Measurements from ENCODE around the gene SOX18.

Gene SOX18

DNA sequence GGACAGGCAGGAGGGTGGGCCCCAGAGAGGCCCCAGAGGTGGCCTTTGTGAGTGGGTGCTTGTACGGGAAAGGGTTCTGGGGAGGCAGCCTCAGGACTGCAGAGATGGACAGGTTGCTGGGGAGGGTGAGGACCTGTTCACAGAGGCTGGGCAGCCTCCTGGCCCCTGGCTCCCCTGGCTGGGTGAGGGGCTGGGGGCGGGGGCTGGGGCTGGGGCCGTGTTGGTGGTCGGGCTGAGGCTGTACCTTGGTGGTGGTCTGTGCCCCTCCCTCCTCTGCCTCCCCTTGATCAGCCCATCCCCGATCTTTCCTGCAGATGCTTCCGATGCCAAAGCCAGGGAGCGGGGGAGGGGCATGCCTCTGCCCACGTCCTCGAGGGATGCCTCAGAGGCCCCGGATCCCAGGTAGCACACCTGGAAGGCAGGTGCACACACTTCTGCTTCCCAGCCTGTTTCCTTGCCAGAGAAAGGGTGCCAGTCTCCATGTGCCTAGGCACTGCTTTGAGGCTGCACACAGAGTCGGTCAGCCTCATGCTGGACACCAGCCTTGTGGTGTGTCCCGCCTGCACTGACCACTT lies 18.4 kb upstream of the SOX18 start:
- DNase-seq, result no peak

DNA sequence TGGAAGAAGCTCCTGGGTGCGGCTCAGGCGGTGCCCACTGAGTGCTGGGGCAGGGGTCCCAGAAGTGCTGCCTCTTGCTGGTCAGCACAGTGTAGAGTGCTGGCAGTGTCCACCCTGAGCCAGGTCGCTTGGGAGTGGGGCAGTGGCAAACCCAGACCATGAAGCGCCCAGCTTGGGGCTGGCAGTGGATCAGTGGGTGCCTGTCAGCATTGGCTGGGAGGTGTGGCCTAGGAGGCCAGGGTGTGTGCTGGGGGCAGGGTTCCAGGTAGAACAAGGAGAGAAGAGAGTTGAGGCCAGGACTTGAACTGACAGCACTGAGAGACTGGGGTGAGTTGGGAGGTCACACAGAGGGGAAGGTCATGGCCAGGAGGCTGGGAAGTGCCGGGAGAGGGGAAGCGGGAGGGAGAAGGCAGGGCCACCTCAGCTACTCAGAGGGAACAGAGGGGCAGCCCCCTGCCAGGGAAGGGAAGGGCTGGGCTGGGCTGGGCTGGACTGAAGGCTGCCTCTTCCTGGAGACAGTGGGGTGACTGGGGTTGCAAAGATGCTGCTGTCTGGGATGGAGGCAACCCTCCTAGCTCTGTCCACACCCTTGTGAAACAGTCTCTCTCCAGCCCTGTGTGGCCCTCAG lies 17.7 kb upstream of the SOX18 start:
- DNase-seq, result no peak

- no peak for DNase-seq
Observed at GRCh38 chr20:64065974-64066343, 16.5 kb upstream of the SOX18 start.

DNA sequence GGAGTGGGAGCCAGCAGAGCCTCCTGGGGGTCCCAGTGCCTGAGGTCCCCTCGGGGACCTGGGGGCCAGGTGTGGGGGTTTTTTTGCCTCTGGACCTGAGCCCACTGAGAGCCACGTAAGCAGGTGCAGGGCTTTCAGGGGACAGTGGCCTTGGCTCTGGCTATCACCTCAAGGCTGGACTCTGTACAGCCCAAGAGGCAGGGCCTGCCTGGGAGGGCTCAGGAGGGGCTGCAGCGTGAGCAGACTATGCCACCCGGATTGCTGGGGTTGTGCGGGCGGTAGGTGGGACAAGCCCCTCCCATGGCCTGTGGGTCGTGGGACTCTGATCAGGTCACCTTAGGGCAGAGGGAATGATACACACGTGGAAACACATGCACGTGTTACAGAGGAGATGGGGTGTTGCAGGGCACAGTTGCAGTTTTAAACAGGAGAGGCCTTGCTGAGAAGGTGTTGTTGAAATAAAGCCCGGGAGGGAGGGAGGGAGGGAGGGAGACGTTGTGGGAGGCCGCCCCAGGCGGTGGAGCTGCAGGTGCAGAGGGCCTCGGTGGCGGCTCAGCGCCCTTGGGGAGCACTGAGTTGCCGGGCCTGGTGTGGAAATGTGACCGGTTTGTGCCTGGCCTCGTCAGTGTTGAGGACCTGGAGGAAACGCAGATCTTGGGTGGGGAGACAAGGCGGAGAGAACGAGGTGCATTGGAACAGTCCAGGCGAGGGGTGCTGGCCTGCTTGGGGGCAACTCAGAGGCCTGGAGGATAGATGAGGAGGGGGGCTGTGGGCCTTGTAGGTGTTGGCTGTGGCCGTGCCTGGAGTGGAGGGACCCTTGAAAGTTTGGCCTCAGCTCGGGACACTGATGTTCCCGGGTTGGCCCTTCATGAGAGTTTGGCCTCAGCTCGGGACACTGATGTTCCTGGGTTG lies 15.9 kb upstream of the SOX18 start:
- DNase-seq, result no peak

DNA sequence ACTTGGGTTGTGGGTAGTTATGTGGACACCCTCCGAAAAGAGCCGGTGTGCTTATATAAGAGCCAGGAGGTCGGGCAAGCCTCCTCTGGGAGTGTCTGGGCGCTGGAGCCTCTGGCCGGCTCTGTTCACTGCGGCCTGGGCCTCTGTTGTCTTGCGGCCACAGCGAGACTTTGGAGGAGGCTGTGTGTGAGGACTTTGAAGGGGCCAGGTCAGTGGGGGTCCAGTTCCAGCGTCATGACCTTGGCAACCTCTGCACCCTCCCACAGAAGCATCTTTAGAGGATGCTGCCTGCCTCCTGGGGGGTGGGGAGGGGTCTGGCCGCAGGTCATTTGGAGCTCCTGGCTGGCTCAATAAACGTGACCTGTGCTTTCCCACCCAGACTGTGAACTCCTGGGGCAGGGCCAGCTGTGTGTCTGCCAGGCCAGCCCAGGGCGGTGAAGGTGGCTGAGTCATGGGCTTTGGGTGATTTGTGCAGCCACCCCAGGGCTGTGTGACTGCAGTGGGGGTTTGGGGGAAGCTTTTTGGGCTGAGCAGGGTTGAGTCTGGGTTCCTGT lies 14.8 kb upstream of the SOX18 start:
- DNase-seq, result no peak

- no peak for DNase-seq
Observed at GRCh38 chr20:64063389-64064144, 14.1 kb upstream of the SOX18 start.

- peak; percentile 84 to 93 for DNase-seq
Observed at GRCh38 chr20:64062596-64063388, 13.4 kb upstream of the SOX18 start, which contains the start of gene TCEA2. TSS of gene TCEA2 (plus strand) at chr20:64063198. CDS start at chr20:64063313, 115 bp downstream.

- DNase-seq, result no peak
Observed at GRCh38 chr20:64062276-64062595, 12.8 kb upstream of the SOX18 start.

DNA sequence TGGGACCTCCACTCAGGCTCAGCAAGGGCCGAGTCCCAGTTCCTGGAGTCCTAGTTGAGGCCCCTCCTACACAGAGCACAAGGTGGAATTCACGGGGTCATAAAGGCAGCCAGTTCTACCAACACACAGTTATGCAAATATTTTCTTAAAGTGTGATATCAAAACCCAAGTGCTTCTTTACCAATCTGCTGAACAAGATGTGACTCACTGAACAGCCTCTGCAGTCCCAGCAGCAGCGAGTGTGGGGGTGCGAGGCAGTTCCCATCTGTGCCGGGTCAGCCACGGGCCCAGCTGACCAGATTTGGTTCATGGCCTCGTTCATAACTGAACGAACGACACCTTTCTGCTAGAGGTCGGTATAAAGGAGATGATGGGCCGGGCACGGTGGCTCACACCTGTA lies 9.1 kb upstream of the SOX18 start:
- DNase-seq, result no peak

DNA sequence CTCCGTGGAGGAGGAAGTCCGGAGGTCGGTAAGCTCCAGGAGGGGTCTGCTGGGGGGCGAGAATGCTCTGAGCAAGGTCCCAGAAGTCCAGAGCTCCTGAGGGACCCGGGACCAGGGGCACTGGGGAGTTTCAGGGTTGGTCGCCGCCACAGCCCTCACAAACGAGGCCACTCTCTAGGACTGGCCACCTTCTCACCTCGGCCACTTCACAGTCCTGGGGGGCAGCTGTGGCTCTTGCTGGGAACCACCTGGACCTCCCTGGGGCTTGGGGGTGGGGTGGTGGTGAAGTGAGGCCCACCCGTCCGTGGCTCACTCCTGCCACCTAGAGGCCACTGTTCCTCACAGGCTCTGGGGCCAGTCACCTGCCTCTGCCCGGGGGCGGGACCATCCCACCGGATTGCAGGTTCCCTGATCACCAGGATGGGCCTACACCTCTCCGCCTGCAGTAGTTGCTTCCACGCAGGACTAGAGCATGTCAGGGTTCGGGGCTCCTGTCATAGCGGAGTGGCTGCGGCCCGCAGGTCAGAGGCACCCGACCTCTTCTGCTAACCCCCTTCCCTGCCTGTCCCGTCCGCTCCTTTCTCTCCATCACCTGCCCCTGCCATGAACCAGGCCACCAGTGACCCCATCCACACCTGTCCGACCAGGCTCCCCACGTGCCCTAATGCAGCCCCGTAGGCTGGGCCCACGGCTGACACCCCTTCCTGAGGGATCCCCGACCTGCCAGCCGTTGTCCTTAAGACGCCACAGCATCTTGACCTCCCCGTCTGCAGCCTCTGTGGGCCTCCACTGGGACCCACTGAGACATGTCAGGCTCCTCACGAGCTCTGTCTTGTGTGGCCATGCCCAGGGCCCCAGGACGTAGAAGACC lies 8.4 kb upstream of the SOX18 start:
- DNase-seq, result peak in 1 of 2 experiments; percentile 63

DNA sequence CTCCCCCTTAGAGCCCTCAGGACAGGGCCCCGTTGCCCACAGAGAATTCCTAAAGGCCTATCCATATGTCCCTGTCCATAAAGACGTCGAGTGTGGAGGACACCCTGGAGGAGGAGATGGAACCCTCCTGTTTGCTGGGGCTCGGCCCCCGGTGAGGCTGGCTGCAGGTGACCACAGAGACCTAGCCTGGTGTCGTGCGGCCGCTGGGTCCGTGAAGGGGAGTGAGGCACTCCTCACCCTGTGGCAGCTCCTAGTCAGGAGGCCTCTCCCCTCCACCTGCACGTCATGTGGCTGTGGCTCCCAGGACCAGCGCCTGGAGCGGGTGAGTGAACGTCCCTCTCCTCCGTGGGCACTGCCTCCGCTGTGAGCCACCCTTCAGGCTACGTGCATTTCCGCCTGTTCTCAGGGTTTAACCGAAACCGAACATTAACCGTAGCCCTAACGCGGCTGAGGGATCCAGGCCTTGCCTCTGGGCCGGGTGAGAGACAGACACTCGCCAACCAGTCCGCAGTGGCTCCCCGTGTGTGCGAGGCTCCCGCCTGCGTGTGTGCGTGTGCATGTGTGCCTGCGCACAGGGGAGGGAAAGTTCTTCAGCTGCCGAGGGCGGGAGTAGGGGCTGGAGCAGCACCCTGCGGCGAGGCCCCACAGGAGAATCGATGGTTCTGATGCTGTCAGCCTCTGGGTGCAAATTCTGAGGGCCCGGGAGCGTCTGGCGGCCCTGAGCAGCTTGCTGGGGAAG lies 7.6 kb upstream of the SOX18 start:
- DNase-seq, result no peak

DNA sequence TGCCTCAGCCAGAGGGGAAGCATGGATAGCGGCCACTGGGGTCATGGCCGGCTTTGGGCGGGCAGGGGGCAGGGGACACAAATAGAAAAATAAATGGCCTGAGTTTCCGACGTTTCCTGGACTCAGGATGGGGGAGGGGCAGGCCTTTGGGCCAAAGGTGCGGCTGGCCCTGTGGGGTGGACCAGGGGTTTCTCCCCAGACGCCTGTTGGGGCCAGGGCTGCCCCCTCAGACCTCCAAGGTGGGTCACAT lies 7.1 kb upstream of the SOX18 start:
- DNase-seq, result no peak

- no peak for DNase-seq
Observed at GRCh38 chr20:64055893-64056638, 6.6 kb upstream of the SOX18 start.

DNA sequence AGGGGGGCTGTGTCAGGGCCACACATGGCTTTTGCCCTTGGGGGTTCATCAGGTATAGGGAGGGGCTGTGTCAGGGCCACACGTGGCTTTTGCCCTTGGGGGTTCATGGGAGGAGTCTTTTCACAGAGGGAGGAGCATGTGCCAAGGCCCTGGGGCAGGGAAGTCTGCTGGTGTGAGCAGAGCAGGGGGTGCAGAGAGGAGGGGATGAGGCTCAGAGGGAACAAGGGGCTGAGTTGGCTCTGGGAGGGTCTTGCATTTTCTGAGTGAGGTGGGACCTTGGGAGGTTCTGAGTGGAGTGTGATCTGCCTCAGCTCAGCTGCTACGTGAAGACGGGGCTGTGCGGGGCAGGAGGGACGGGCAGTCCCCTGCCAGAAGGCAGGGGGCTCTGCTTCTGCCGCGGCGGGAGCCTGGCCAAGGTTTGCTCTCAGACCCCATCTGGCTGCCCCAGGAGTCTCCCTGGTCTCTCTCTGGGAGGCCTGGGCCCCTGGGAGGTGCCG lies 6.0 kb upstream of the SOX18 start:
- no peak for DNase-seq

DNA sequence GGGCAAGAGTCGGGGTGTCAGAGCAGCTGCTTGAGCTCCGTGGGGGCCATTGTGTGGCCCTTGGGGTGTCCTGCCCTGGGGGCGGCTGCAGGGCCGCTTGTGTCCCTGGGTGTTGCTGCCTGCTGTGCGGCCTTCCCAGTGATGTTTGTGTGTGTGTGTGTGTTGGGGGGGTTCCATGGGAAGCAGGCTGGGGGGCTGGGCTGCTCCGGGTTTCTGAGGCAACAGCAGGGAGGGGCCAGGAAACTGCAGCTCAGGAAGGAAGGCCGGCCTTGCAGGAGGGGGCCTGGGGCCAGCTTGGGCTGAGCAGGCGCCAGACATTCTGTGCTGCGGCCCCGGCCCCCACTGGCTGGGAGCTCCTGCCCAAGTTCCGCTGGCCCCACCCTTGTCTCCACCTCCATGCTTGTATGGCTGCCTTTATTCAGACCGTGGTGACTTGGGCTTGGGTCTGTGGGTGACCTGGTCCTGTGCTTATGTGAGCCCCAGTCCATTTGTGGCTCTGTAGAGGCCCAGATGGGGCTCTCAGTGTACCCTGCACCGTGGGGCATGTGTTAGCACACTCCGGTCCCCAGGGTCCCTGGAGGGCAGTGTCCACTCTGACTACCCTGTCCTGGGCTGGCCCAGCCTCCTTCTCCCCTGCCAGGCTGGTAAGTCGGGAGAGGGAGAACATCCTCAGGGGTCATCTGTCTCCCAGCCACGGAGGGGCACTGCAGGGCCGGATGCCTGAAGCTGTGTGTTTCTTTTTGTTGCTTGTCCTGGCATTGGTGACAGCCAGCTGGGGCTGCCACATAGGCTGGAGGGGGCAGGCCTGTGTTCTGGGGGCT lies 4.6 kb upstream of the SOX18 start:
- peak; percentile 44 to 49 for DNase-seq

GRCh38 chr20:64052987-64053840 lies 3.8 kb upstream of the SOX18 start:
- no peak for DNase-seq

DNA sequence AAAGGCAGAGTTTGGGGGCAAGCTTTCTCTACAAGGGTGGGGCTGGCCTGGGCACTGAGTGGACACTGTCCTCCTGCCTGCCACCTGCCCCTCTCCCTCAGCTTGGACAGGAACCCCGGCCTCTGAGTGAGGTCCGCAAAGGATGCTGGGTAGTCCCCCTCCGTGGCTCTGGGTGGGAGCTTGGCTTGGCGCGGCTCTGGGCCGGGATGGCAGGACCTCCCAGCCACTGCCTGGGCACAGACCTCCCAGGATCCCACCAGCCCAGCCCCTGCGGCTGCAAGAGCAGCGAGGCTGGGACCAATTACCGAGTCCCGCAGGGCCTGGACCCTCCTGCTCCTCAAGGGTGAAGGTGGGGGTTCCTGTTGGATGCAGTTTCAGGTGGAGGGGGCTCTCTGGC lies 2.9 kb upstream of the SOX18 start:
- DNase-seq, result no peak

All from Kasumi-1 (cell line).